Astrocyte (in vitro differentiated cells and primary cell): ENCODE results near the gene RHOT1. TPM values are rescaled to one million over a fixed set of nuclear protein-coding genes. Genes with fewer than 3 reads are reported as not detected.

Experiments
- DNase-seq: peaks from one replicate; pipeline ENCODE4 v3.0.0-alpha.2; 2010; ENCODE audit warnings: low read depth
- FAIRE-seq: peaks from 2 replicates; lab custom pipeline; 2011; peaks lifted over from hg19 to GRCh38; lab: Jason Lieb, UNC
- H2AFZ ChIP-seq: 2 replicates; pipeline ENCODE4 v1.6.0; 2012; ENCODE audit warnings: low read depth, low read length, inconsistent platforms
- H3K27ac ChIP-seq: 2 replicates; pipeline ENCODE4 v1.5.1; 2011; ENCODE audit warnings: low read depth, low read length, inconsistent platforms
- H3K27me3 ChIP-seq: 2 replicates; pipeline ENCODE4 v1.6.0; 2011; ENCODE audit warnings: low read length, inconsistent platforms; ENCODE audit not compliant: insufficient read depth
- H3K36me3 ChIP-seq: 2 replicates; pipeline ENCODE4 v1.5.1; 2011; ENCODE audit warnings: low read length, inconsistent platforms; ENCODE audit not compliant: insufficient read depth
- H3K4me1 ChIP-seq: 2 replicates; pipeline ENCODE4 v1.5.1; 2011; ENCODE audit warnings: low read length, inconsistent platforms; ENCODE audit not compliant: insufficient read depth
- H3K4me2 ChIP-seq: 2 replicates; pipeline ENCODE4 v1.6.0; 2012; ENCODE audit warnings: low read length, inconsistent platforms
- H3K4me3 ChIP-seq: 2 replicates; pipeline ENCODE4 v1.5.1; 2011; ENCODE audit warnings: low read depth, mild to moderate bottlenecking, low read length, inconsistent platforms; ENCODE audit not compliant: insufficient read depth
- H3K79me2 ChIP-seq: 2 replicates; pipeline ENCODE4 v1.6.0; 2012; ENCODE audit warnings: mild to moderate bottlenecking, low read length, inconsistent platforms; ENCODE audit not compliant: insufficient read depth
- H3K9ac ChIP-seq: 2 replicates; pipeline ENCODE4 v1.6.0; 2012; ENCODE audit warnings: mild to moderate bottlenecking, low read length, inconsistent platforms
- H3K9me3 ChIP-seq: 2 replicates; pipeline ENCODE4 v1.5.1; 2012; ENCODE audit warnings: low read depth, mild to moderate bottlenecking, low read length, inconsistent platforms; ENCODE audit not compliant: insufficient read depth
- H4K20me1 ChIP-seq: 2 replicates; pipeline ENCODE4 v1.6.0; 2012; ENCODE audit warnings: low read length, inconsistent platforms; ENCODE audit not compliant: insufficient read depth
- H3K27ac Mint-ChIP-seq: one replicate; pipeline ENCODE4 v1.8.0; 2021; ENCODE audit warnings: mild to moderate bottlenecking, mixed read lengths; ENCODE audit not compliant: unreplicated experiment
- H3K27me3 Mint-ChIP-seq: one replicate; pipeline ENCODE4 v1.8.0; 2021; ENCODE audit warnings: low read depth, mixed read lengths; ENCODE audit not compliant: unreplicated experiment
- H3K36me3 Mint-ChIP-seq: one replicate; pipeline ENCODE4 v1.8.0; 2021; ENCODE audit warnings: low read depth, mixed read lengths; ENCODE audit not compliant: unreplicated experiment
- H3K4me1 Mint-ChIP-seq: one replicate; pipeline ENCODE4 v1.8.0; 2021; ENCODE audit warnings: low read depth, mixed read lengths; ENCODE audit not compliant: unreplicated experiment
- H3K4me3 Mint-ChIP-seq: one replicate; pipeline ENCODE4 v1.8.0; 2021; ENCODE audit warnings: mild to moderate bottlenecking, moderate library complexity, mixed read lengths; ENCODE audit not compliant: unreplicated experiment
- H3K9me3 Mint-ChIP-seq: one replicate; pipeline ENCODE4 v1.8.0; 2021; ENCODE audit warnings: mild to moderate bottlenecking, mixed read lengths; ENCODE audit not compliant: unreplicated experiment
- EZH2 ChIP-seq: IDR thresholded peaks from 2 replicates; pipeline ENCODE4 v1.6.1; 2012; ENCODE audit warnings: mild to moderate bottlenecking, low read length, inconsistent platforms; ENCODE audit not compliant: insufficient read depth
- total RNA-seq: library from RNA; stranded (reverse); gene quantifications from 2 replicates; pipeline ENCODE4 v1.2.1, GENCODE V29; 2021
- TF ChIP-seq, protein P1 (sequence below): IDR thresholded peaks from 2 replicates; pipeline ENCODE4 v1.5.1; 2011; ENCODE audit warnings: low read depth, mild to moderate bottlenecking, inconsistent platforms, low read length, moderate library complexity; ENCODE audit not compliant: insufficient read depth

Gene RHOT1
- total RNA-seq, 1 donor from 2014 or later = 20.9 TPM

DNA sequence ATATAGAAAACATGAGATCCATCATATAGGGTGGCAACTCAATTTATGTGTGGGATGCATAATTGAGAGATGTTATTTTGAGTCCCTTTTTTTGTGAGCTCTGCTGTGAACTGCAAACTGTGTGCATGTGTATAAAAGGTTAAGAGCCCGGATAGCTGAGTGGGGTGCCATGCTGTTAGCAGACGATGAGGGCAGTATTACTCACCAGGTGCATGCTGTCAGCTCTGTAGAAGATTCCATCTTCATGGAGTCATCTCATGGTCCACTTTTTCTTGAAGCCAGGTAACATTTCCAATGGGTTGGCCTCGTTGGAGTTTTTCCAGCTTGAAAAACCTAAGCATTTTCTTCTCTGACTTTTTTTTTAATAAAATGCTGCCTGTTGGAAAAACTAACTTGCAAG, 80.3 kb downstream of the RHOT1 start:
- Histone ChIP-seq H3K27ac (no peak overlapping the region), H3K36me3 (no peaks in the 10 kb centered on the region), H3K79me2 (no peaks in the 10 kb centered on the region), H3K4me3 (no peak overlapping the region), H3K9ac (no peak overlapping the region), H3K9me3 (no peaks in the 10 kb centered on the region), H3K27me3 (no peaks in the 10 kb centered on the region), H3K4me1 (no peaks in the 10 kb centered on the region), H3K4me2 (no peak overlapping the region), H2AFZ (no peak overlapping the region), H4K20me1 (no peaks in the 10 kb centered on the region)
- TF ChIP-seq, protein P1, sequence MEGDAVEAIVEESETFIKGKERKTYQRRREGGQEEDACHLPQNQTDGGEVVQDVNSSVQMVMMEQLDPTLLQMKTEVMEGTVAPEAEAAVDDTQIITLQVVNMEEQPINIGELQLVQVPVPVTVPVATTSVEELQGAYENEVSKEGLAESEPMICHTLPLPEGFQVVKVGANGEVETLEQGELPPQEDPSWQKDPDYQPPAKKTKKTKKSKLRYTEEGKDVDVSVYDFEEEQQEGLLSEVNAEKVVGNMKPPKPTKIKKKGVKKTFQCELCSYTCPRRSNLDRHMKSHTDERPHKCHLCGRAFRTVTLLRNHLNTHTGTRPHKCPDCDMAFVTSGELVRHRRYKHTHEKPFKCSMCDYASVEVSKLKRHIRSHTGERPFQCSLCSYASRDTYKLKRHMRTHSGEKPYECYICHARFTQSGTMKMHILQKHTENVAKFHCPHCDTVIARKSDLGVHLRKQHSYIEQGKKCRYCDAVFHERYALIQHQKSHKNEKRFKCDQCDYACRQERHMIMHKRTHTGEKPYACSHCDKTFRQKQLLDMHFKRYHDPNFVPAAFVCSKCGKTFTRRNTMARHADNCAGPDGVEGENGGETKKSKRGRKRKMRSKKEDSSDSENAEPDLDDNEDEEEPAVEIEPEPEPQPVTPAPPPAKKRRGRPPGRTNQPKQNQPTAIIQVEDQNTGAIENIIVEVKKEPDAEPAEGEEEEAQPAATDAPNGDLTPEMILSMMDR = no peak
- TF ChIP-seq EZH2 = no peak
- Mint-ChIP-seq H3K27me3 (no peaks in the 10 kb centered on the region), H3K4me3 (no peak overlapping the region), H3K4me1 (peaks cover 2% of the 10 kb centered on the region), H3K27ac (no peak overlapping the region), H3K9me3 (no peaks in the 10 kb centered on the region), H3K36me3 (peaks cover 2% of the 10 kb centered on the region)
- DNase-seq (no peak), FAIRE-seq (no peak)

DNA sequence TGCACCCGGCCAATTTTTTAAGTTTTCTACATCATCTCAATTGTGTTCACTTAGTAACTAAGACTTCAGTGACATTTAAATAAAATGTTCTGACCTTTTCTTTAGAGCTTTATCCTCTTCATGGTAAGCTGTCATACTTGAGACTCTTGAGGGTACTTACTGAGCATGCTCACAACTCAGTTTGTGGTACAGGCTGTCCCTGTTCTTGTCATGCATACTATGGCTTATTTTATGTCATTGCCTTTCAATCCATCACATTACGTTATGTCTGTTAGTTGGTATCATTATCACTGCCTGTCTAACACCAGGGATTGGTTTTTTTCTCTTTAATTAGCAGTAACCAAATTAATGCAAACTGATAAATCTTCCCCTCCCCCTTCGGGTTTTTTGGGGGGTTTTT, 81.4 kb downstream of the RHOT1 start:
- H2AFZ ChIP-seq = no peak overlapping the region
- FAIRE-seq = no peak

DNA sequence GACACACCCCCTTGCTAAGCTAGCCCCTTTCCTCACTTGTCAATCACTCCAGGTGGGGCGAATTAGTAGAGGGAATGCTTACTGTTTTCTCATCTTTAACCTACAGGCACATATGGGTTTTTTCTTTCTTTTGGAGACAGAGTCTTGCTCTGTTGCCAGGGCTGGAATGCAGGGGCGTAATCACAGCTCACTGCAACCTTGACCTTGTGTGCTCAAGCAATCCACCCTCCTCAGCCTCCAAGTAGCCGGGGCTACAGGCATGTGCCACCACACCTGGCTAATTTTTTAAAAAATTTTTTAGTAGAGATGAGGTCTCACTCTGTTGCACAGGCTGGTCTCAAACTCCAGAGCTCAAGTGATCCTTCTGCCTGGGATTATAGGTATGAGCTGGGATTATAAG, 84.6 kb downstream of the RHOT1 start:
- no peak overlapping the region for H3K27ac ChIP-seq
- H2AFZ ChIP-seq = no peak overlapping the region
- FAIRE-seq (no peak), DNase-seq (no peak)
- no peaks in the 10 kb centered on the region for H3K27me3 ChIP-seq
- no peak for TF ChIP-seq EZH2
- no peaks in the 10 kb centered on the region for H3K79me2 ChIP-seq
- no peaks in the 10 kb centered on the region for H3K9me3 Mint-ChIP-seq
- no peak overlapping the region for H3K4me2 ChIP-seq
- no peaks in the 10 kb centered on the region for H3K36me3 ChIP-seq
- no peak overlapping the region for H3K9ac ChIP-seq
- H3K4me1 Mint-ChIP-seq = peaks cover 5% of the 10 kb centered on the region
- no peaks in the 10 kb centered on the region for H3K27me3 Mint-ChIP-seq
- no peaks in the 10 kb centered on the region for H3K9me3 ChIP-seq
- no peak overlapping the region for H3K4me3 ChIP-seq
- H3K27ac Mint-ChIP-seq = no peak overlapping the region
- H3K4me3 Mint-ChIP-seq = no peak overlapping the region
- peaks cover 2% of the 10 kb centered on the region for H3K36me3 Mint-ChIP-seq
- no peaks in the 10 kb centered on the region for H3K4me1 ChIP-seq
- H4K20me1 ChIP-seq = no peaks in the 10 kb centered on the region

More for the DNA sequence above, 81.4 kb downstream of the RHOT1 start:
- Mint-ChIP-seq H3K4me1 (peaks cover 2% of the 10 kb centered on the region), H3K27me3 (no peaks in the 10 kb centered on the region), H3K4me3 (no peak overlapping the region), H3K27ac (no peak overlapping the region), H3K36me3 (peaks cover 2% of the 10 kb centered on the region), H3K9me3 (no peaks in the 10 kb centered on the region)
- no peak overlapping the region for H3K27ac ChIP-seq
- no peaks in the 10 kb centered on the region for H4K20me1 ChIP-seq
- H3K27me3 ChIP-seq = no peaks in the 10 kb centered on the region
- H3K9ac ChIP-seq = no peak overlapping the region
- no peaks in the 10 kb centered on the region for H3K36me3 ChIP-seq
- no peaks in the 10 kb centered on the region for H3K79me2 ChIP-seq
- H3K4me3 ChIP-seq = no peak overlapping the region
- H3K9me3 ChIP-seq = no peaks in the 10 kb centered on the region
- no peaks in the 10 kb centered on the region for H3K4me1 ChIP-seq
- H3K4me2 ChIP-seq = no peak overlapping the region
- no peak for DNase-seq
- TF ChIP-seq EZH2 = no peak
- TF ChIP-seq, protein P1 = no peak
